ENCODE results near the gene RB1.

Gene RB1

DNA sequence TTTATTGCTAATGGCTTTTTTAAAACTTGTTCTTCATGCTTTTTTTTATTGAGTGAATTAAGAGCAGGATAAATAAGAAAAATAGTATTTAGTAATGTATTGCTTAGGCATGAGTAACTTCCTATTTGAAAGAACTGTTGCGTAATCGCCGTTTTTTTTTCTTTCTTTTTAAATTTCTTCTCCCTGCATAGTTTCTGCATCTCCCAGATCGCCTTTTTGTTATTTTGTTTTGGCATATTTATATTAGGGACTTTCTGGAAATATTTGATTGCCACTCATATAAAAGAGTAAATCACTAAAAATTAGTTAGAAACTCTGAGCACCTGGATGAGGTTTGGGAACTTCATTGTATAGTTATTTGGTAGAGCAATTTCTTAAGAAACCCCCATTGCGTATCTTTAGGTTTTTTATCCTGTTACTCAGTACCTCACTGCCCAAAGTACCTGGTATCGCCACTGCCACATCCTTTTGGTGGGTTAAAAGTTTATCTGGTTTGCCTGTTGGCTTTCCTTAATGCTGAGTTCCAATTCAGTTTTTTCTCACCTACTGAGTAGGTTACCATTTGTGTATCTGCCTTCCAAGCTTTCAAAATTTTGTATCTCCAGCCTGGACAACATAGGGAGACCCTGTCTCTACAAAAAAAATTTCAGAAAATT lies 145.5 kb downstream of the RB1 start:
- peak; percentile 84 for DNase-seq (ENCODE audit: low read depth)

GRCh38 chr13:48449656-48450055 lies 146.1 kb downstream of the RB1 start:
- DNase-seq (ENCODE audit: low read depth) = no peak

DNA sequence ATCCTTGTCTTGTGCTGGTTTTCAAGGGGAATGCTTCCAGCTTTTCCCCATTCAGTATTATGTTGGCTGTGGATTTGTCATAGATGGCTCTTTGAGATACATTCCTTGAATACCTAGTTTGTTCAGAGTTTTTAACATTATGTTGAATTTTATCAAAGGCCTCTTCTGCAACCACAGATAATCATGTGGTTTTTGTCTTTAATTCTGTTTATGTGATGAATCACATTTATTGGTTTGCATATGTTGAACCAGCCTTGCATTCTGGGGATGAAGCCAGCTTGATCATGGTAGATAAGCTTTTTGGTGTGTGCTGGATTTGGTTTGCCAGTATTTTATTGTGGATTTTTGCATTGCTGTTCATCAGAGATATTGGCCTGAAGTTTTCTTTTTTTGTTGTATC lies 147.6 kb downstream of the RB1 start:
- DNase-seq (ENCODE audit: low read depth) = peak; percentile 73

DNA sequence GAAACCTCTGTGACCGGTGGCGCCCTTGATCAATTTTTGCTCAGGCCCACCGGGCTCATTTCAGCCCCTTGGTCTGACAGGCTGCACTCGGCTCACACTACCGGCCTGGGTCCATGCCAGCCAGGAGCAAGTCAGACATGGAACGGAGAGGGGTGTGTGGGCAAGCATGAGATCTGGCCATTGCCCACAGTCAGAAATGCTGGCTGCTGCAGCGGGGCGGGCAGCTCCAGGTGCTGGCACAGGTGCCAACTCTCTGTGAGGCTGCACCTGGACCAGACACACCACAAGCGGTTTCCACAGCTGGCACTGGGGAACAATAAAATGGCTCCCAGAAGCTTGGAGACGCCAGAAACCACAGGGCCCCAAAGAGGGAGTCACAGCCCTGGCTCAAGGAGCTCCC lies 153.0 kb downstream of the RB1 start:
- DNase-seq (ENCODE audit: low read depth) = no peak

- DNase-seq (ENCODE audit: low read depth) = no peak
Measured at GRCh38 chr13:48457578-48458242, 154.2 kb downstream of the RB1 start.

- no peak for DNase-seq (ENCODE audit: low read depth)
Measured at GRCh38 chr13:48475230-48475629, 171.7 kb downstream of the RB1 start.

GRCh38 chr13:48476215-48476614 lies 172.7 kb downstream of the RB1 start:
- no peak for DNase-seq (ENCODE audit: low read depth)

GRCh38 chr13:48476686-48477085 lies 173.1 kb downstream of the RB1 start:
- no peak for DNase-seq (ENCODE audit: low read depth)

DNA sequence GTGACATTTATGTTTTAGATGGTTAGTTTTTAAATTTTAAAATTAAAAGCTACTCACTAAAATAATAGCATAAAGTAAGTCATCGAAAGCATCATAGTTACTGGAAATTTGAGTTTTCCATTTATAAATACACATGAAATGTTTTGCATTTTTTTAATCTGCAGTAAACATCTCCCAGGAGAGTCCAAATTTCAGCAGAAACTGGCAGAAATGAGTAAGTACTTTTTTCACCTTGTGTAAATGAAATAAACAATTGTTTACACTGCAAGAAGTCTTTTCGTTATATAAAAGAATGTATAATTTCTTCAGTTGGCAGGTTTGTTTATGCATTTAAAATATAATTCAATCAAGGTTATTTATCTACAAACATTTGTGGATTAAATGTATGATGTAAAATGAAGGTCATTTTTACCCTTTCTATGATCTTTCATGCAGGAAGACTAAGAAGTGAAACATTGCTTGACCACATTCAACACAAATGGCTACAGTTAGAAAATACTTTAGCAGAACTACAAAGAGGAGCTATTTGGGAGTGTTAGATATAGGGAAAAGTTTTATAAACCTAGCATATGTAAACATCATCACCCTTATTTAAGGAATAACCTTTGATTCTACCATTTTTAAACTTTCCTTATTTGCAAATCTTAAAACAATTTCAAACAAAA lies 173.8 kb downstream of the RB1 start:
- DNase-seq (ENCODE audit: low read depth) = no peak

GRCh38 chr13:48478391-48478790 lies 174.8 kb downstream of the RB1 start:
- DNase-seq (ENCODE audit: low read depth) = no peak

DNA sequence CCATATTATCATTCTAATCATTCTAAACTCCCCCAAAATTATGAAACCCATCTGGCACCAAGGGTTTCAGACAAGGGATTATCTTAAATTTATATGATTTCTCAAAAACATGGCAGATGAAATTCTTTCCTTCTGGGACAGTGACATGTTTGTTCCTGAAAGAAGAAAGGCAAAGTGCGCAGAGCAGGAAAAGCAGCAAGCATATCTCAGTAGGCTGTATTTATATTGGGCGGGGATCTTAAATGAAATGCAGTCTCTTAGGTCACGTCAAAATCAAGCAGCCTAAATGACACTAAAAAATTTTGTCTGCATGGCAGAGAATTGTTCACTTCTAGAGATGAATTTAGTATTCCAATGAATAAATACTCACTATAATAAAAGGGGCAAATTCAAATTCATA lies 180.0 kb downstream of the RB1 start:
- no peak for DNase-seq (ENCODE audit: low read depth)

DNA sequence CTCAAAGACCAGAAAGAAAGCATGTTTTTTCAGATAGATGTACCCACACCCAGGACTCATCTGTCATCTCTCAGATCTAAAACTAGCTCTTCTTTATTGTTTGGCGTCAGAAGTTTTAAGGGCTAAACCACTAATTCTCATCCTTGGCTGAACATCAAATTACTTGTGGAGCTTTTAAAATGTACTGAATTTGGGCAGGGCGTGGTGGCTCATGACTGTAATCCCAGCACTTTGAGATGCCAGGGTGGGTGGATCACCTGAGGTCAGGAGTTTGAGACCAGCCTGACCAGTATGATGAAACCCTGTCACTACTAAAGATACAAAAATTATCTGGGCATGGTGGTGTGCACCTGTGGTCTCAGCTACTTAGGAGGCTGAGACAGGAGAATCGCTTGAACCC lies 181.9 kb downstream of the RB1 start:
- no peak for DNase-seq (ENCODE audit: low read depth)

- DNase-seq (ENCODE audit: low read depth) = no peak
Measured at GRCh38 chr13:48486362-48486761, 182.8 kb downstream of the RB1 start.

- DNase-seq (ENCODE audit: low read depth) = no peak
Measured at GRCh38 chr13:48486836-48487235, 183.3 kb downstream of the RB1 start.

DNA sequence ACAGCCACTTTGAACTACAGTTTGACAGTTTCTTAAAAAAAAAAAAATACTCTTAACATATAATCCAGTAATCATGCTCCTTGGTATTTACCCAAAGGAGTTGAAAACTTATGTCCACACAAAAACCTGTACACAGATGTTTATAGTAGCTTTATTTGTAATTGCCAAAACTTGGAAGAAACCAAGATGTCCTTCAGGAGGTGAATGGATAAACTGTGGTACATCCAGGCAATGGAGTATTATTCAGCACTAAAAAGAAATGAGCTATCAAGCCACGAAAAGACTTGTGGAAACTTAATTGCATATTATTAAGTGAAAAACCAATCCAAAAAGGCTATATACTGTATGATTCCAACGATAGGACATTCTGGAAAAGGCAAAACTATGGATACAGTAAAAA lies 184.4 kb downstream of the RB1 start:
- no peak for DNase-seq (ENCODE audit: low read depth)

DNA sequence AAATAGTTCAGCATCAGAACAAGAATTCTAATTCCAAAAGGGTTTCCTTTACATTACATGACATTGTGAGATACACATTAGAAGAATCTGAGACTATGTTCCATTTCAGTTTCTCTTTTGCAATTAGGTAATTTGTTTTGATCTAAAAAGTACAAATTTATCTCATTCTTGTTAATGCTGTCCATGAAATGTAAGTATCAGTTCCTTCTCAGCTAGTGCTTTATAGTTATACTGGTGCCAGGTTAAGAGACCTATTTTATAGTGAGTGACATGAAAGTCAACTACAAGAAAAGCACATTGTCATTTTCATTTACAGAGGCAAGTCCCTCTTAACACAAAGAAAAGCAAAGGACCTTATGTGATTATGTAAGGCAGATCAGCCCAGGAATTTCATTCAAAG lies 185.4 kb downstream of the RB1 start:
- no peak for DNase-seq (ENCODE audit: low read depth)

DNA sequence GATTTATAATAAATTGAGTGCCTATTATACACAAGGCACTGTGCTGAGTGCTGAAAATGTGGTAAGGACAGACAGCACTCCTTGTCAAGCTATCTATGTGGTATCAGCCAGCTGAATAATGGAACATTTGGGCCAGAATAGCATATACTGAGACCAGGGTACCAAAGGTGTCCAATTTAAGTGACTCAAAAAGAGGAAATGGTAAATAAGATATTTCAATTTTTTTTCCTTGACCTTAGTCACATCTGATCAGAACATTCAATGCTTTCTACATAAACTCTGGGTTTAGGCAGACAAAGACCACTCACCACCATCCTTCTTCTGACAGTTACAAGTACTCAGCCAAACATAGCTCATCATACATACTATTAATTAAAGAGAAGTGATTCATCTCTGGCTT lies 186.1 kb downstream of the RB1 start:
- DNase-seq (ENCODE audit: low read depth) = no peak

DNA sequence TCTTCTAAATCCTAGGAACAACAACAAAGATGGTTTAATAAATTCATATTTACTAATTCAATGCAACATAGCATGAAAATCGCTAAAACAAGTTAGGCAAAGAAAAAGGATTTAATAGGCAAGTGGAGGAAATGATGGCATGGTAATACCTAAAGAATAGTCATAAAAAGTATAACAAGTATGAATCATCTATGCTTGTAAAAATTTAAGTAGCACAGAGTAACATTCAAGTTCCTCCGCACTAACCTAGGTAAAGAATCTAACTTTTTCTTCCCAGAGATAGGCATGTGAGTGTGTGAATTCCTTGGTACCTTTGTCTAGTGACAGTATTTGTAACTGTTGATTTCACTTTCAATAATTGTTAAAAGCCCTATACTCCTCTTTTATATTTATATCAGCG lies 186.7 kb downstream of the RB1 start:
- DNase-seq (ENCODE audit: low read depth) = no peak

- peak; percentile 21 for DNase-seq (ENCODE audit: low read depth)
Measured at GRCh38 chr13:48491423-48492095, 188.0 kb downstream of the RB1 start.

- DNase-seq (ENCODE audit: low read depth) = no peak
Measured at GRCh38 chr13:48492096-48492440, 188.5 kb downstream of the RB1 start.

DNA sequence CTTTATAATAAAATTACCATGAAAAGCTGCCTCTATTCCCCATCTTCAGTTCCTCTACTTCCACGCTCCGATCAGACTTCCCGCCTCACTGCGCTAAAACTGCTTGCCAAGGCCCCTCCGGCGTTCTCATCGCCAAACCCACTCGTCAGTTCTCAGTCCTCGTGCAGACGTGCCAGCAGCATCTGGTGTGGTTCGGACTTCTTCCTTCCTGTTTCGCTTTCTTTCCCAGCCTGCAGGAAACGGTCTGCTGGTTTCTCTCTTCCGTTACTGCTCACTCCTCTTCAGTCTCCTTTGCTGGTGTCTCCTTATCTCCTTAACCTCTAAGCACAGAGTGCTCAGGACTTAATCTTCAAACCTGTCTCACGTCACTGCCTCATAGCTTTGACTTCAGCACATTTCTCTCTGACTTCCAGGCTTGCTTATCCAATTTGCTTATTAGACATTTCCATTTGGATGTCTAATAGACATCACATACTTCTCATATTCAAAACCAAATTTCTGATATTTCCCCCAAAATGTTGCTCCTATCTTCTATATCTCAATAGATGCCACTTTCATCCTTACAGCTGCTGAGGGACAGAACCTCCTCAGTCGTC lies 189.0 kb downstream of the RB1 start:
- DNase-seq (ENCODE audit: low read depth) = no peak

DNA sequence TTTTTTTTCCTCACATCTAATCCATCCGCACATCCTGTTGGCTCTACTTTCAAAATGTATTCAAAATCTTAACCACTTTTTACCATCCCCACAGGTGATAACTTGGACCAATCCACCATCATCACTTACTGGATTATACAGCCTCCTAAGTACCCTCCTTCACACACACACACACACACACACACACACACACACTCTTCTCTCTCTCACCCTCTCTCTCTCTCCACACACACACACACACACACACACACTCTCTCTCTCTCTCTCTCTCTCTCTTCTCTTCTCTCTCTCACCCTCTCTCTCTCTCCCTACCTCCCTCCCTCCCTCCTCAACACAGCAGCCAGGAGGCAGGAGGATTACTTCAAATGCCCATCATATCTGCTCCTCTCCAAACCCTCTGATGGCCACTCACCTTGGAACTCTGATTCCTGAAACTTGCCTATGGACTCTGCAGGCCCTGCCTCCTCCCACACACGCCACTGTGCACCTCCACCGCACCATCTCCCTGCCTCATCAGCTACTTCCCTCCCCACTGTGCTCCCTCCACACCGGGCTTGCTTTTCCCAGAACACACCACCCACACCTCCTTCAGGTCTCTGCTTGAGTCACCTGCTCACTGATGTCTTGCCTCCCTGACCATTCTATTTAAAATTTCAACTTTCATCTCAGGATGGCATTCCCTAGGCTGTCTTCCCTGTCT lies 189.7 kb downstream of the RB1 start:
- no peak for DNase-seq (ENCODE audit: low read depth)
